Measurements from ENCODE around the gene CIB2.

Gene CIB2

GRCh38 chr15:78077053-78077870 is 54.0 kb downstream of the CIB2 start, which contains the start of gene TBC1D2B:
Gene TBC1D2B (minus strand): TSS chr15:78077711. CDS start chr15:78077652, 59 bp downstream.
- TF ChIP-seq CTCF (IDR thresholded peaks at IDR 0.05; ENCODE audit: low read depth, low read length) = no peak
- peak within 1 kb of the TSS; percentile 71 for H3K4me3 ChIP-seq (ENCODE audit: low read depth, low read length)

DNA sequence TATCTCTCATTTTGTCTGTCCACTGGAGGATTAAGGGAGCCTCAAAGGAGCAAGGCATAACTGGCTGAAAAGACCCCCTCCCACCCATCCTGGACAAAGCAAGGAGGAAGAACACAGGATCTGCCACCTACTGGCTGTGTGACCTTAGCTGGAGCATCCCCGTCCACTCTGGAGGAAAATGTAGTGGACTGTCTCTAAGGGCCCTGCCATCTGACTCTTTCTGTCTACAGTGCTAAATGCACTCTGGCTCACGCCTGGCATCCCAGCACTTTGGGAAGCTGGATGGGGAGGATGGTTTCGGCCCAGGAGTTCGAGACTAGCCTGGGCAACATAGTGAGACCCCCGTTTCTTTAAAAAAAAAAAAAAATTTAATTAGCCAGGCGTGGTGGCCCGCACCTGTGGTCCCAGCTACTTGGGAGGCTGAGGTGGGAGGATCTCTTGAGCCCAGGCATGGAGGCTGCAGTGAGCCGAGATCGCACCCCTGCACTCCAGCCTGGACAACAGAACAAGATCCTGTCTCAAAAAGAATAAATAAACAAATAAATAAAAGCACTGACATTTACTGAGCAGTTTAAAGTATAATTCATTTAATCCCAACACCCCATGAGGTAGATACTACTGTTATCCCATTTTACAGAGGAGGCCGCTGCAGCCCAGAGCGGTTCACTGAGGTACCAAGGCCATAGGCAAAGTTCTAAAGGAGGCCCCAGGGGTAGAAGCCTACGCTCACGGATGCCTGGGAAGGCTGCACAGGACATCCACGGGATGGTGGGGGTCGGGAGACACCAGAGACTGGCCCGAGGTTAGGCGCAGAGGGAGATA is 54.8 kb downstream of the CIB2 start:
- peak overlapping the region; percentile 71 for H3K4me3 ChIP-seq (ENCODE audit: low read depth, low read length)
- TF ChIP-seq CTCF (IDR thresholded peaks at IDR 0.05; ENCODE audit: low read depth, low read length) = no peak

DNA sequence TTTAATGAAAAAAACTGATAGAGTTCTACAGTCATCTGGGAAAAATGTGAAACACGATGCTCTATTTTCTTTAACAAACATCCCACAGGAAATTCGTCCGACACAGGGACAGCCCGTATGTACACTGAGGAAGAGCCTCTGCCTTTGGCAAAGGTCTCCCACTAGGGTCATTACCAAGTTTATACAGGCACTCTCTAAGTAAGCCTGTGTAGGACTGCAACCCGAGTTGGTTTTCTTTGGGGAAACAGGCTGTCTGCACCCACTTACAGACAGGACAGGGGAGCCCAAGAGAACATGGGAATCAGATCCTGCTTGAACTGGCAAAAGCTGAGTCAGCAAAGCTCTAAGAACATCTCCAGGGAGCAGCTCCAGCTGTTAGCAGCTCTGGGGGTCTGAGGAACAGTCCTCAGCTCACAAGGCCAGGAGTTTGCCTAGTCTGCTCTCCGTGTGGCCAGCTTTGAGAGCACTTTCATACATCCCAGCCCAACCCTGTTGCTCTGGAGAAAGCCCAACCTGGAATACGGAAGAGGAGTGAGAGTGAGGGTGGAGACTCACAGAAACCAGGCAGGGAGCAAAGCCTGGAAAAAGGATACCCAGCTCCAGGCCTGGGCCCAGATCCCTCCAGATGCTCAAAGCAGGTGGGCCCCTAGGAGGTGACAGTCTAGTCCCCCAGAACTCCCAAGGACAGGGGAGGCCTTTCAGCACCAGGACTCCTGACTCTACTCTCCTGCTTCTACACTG is 55.6 kb downstream of the CIB2 start:
- TF ChIP-seq CTCF (IDR thresholded peaks at IDR 0.05; ENCODE audit: low read depth, low read length) = no peak
- peak overlapping the region; percentile 71 for H3K4me3 ChIP-seq (ENCODE audit: low read depth, low read length)

- no peak overlapping the region for H3K4me3 ChIP-seq (ENCODE audit: low read depth, low read length)
- TF ChIP-seq CTCF (IDR thresholded peaks at IDR 0.05; ENCODE audit: low read depth, low read length) = no peak
These were observed 58.0 kb downstream of the CIB2 start for GRCh38 chr15:78073046-78073787.

- no peak overlapping the region for H3K4me3 ChIP-seq (ENCODE audit: low read depth, low read length)
These were observed 59.0 kb downstream of the CIB2 start for GRCh38 chr15:78072080-78072892.

More at GRCh38 chr15:78072080-78072892, 59.0 kb downstream of the CIB2 start:
- TF ChIP-seq CTCF (IDR thresholded peaks at IDR 0.05; ENCODE audit: low read depth, low read length) = no peak
